Lower leg skin (tissue), 3 donors: Measurements from ENCODE around the gene NDUFV3.

ENCODE experiments used
- CTCF ChIP-seq, 3 donors: fragments of 450-650 bp; IDR thresholded peaks; one replicate each; pipeline ENCODE4 v1.5.1; 2016; ENCODE audit warnings: antibody characterized with exemption in 3 of 3, mild to moderate bottlenecking in 3 of 3, moderate library complexity in 2 of 3
- POLR2A ChIP-seq, 2 donors: fragments of 450-650 bp; IDR thresholded peaks; one replicate each; pipeline ENCODE4 v1.6.1; 2016 to 2017; ENCODE audit warnings: antibody characterized with exemption in 2 of 2, mild to moderate bottlenecking in 1 of 2, moderate library complexity in 1 of 2

GRCh38 chr21:42887326-42887725 lies 5.8 kb upstream of the NDUFV3 start:
- TF ChIP-seq POLR2A (IDR thresholded peaks at IDR 0.05) (no peak), CTCF (IDR thresholded peaks at IDR 0.05) (no peak)
